ENCODE measurements around the gene PKP4. TPM values are rescaled to one million over a fixed set of nuclear protein-coding genes. Genes with fewer than 3 reads are reported as not detected.

Gene PKP4
- total RNA-seq, 1 experiment from 2014 or later: 9.3 TPM

GRCh38 chr2:158729873-158730620, 273.3 kb downstream of the PKP4 start:
- Histone ChIP-seq H3K36me3 (no peaks in the 10 kb centered on the region), H3K9me3 (no peaks in the 10 kb centered on the region), H3K4me3 (no peak overlapping the region), H3K27me3 (no peaks in the 10 kb centered on the region)
- DNase-seq: no peak

GRCh38 chr2:158730621-158731140, 273.9 kb downstream of the PKP4 start:
- DNase-seq: no peak
- no peak overlapping the region for H3K4me3 ChIP-seq
- H3K27me3 ChIP-seq: no peaks in the 10 kb centered on the region

GRCh38 chr2:158731386-158731785, 274.6 kb downstream of the PKP4 start:
- no peak for DNase-seq
- no peaks in the 10 kb centered on the region for H3K27me3 ChIP-seq
- H3K36me3 ChIP-seq: no peaks in the 10 kb centered on the region
- no peak overlapping the region for H3K4me3 ChIP-seq
- no peaks in the 10 kb centered on the region for H3K9me3 ChIP-seq

More at GRCh38 chr2:158730621-158731140, 273.9 kb downstream of the PKP4 start:
- H3K36me3 ChIP-seq: no peaks in the 10 kb centered on the region
- no peaks in the 10 kb centered on the region for H3K9me3 ChIP-seq

Other genes with a start within 250 kb of the PKP4 start
- not detected in 2 replicates for gene CCDC148, start 199 bp upstream of the PKP4 start, total RNA-seq (2014; rRNA removed; shearing (Covaris generic); ENCODE audit: low replicate concordance)

Data from MG63 (cell line).